Measurements from ENCODE around the gene WDR72. TPM values are rescaled to one million over a fixed set of nuclear protein-coding genes. Genes with fewer than 3 reads are reported as not detected.

WDR72 gene
- total and polyA plus RNA-seq, 2 of the 4 experiments (the other 2 are of a cell fraction): not detected

DNA sequence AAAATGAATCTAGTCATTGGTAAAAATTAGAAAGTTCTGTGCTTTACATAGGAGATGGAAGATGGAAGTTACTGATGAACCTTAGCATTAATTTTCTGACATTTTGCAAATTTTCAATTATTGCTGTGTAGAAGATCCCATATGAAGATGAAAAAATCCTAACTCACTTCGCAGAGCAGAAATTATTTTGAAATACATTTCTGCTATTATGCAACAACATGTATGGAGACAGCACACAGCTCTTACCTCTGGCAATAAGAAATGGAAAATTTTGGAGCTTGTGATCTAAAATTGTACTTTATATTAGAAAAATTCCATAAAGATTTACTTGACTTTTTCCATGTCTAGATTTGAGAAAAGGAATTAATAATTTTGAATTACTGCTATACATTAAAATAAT is 177.9 kb downstream of the WDR72 start:
- Histone ChIP-seq H2AK9ac (replicated peaks; ENCODE audit: low read depth, low read length, poor library complexity) (no peak overlapping the region), H3K4me1 (ENCODE audit: control insufficient read depth, insufficient read depth, low read length) (no peaks in the 10 kb centered on the region), H4K8ac (ENCODE audit: low read depth in 2 of 2, low read length in 2 of 2) (no peak overlapping the region), H2BK20ac (ENCODE audit: low read depth, low read length) (no peak overlapping the region), H3K14ac (replicated peaks; ENCODE audit: low read depth, low read length) (no peak overlapping the region), H4K91ac (ENCODE audit: insufficient read depth, low read depth, low read length) (no peak overlapping the region), H3K56ac (ENCODE audit: extremely low read depth, insufficient read depth, low read length) (no peak overlapping the region), H3K27me3 (ENCODE audit: control insufficient read depth, insufficient read depth, low read length) (no peaks in the 10 kb centered on the region), H3K9ac (ENCODE audit: low read depth, low read length) (no peak overlapping the region), H3K4me3 (ENCODE audit: insufficient read depth, low read depth, low read length) (no peak overlapping the region), H3K23ac (ENCODE audit: low read depth, low read length) (no peak overlapping the region), H3K18ac (ENCODE audit: low read depth, low read length) (no peak overlapping the region), H3K9me1 (ENCODE audit: insufficient read depth, low read length) (no peaks in the 10 kb centered on the region), H2BK15ac (ENCODE audit: low read depth, low read length) (no peak overlapping the region), H2AK5ac (ENCODE audit: low read depth, low read length) (no peak overlapping the region), H3K27ac (ENCODE audit: insufficient read depth, low read length) (no peak overlapping the region), H2AFZ (replicated peaks; ENCODE audit: low read length, poor library complexity) (no peak overlapping the region), H4K5ac (ENCODE audit: low read depth, low read length) (no peak overlapping the region), H3K9me3 (ENCODE audit: control insufficient read depth, insufficient read depth, low read length) (peaks cover 9% of the 10 kb centered on the region), H3K4ac (ENCODE audit: low read depth, low read length) (no peak overlapping the region), H3K4me2 (ENCODE audit: low read depth, low read length) (no peak overlapping the region), H2BK120ac (ENCODE audit: low read depth, low read length) (no peak overlapping the region), H3K36me3 (ENCODE audit: control insufficient read depth, insufficient read depth, low read length) (no peaks in the 10 kb centered on the region), H3K79me1 (ENCODE audit: low read depth in 1 of 2, low read length in 2 of 2) (no peaks in the 10 kb centered on the region), H2BK5ac (ENCODE audit: low read depth, low read length, poor library complexity, severe bottlenecking) (no peak overlapping the region), H4K20me1 (ENCODE audit: insufficient read depth, low read length) (no peaks in the 10 kb centered on the region)
- dilution Hi-C loops (cut with HindIII; ENCODE audit: low sequenced_read_pairs, unreplicated experiment) (no loop called here), intact Hi-C loops (cut with micrococcal nuclease) (no loop called here), in situ Hi-C loops (cut with MboI; ENCODE audit: low sequenced_read_pairs) (no loop called here)
- CTCF ChIA-PET: no interaction called here
- POLR2A ChIA-PET (ENCODE audit: unreplicated experiment): no interaction called here
- no peak for ATAC-seq (ENCODE audit: low read depth)
- DNase-seq: no peak
- TF ChIP-seq CEBPB (IDR thresholded peaks at IDR 0.05; ENCODE audit: low read depth, low read length) (no peak), RAD21 (IDR thresholded peaks at IDR 0.05; ENCODE audit: low read length) (no peak), CHD1 (IDR thresholded peaks at IDR 0.05; ENCODE audit: low read depth, low read length) (no peak), POLR2A (IDR thresholded peaks at IDR 0.05; ENCODE audit: low read depth, low read length) (no peak)
- TF ChIP-seq, protein P1, sequence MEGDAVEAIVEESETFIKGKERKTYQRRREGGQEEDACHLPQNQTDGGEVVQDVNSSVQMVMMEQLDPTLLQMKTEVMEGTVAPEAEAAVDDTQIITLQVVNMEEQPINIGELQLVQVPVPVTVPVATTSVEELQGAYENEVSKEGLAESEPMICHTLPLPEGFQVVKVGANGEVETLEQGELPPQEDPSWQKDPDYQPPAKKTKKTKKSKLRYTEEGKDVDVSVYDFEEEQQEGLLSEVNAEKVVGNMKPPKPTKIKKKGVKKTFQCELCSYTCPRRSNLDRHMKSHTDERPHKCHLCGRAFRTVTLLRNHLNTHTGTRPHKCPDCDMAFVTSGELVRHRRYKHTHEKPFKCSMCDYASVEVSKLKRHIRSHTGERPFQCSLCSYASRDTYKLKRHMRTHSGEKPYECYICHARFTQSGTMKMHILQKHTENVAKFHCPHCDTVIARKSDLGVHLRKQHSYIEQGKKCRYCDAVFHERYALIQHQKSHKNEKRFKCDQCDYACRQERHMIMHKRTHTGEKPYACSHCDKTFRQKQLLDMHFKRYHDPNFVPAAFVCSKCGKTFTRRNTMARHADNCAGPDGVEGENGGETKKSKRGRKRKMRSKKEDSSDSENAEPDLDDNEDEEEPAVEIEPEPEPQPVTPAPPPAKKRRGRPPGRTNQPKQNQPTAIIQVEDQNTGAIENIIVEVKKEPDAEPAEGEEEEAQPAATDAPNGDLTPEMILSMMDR (conservative IDR thresholded peaks at IDR 0.05; ENCODE audit: low read depth, low read length): no peak
- TF ChIP-seq, protein P2, sequence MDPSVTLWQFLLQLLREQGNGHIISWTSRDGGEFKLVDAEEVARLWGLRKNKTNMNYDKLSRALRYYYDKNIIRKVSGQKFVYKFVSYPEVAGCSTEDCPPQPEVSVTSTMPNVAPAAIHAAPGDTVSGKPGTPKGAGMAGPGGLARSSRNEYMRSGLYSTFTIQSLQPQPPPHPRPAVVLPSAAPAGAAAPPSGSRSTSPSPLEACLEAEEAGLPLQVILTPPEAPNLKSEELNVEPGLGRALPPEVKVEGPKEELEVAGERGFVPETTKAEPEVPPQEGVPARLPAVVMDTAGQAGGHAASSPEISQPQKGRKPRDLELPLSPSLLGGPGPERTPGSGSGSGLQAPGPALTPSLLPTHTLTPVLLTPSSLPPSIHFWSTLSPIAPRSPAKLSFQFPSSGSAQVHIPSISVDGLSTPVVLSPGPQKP (IDR thresholded peaks at IDR 0.05; ENCODE audit: borderline replicate concordance, low read depth, low read length): no peak
- no CpG with 5 or more reads among the region's 1 CpG for WGBS, 2 experiments (ENCODE audit: extremely low coverage in 2 of 2, insufficient read length in 1 of 2)
- BruUV-seq (replicated peaks): no TSS peak

All from IMR-90 (cell line).